Vagina (tissue), 2 donors: ENCODE results near the gene TEX51.

Experiments
- POLR2AphosphoS5 ChIP-seq, 2 donors: sonication (generic); formaldehyde crosslinking; IDR thresholded peaks; one replicate each; pipeline ENCODE4 v1.9.0; 2017; ENCODE audit warnings: antibody characterized with exemption in 2 of 2, mild to moderate bottlenecking in 2 of 2, low read depth in 1 of 2; ENCODE audit not compliant: insufficient read depth in 1 of 2
- TF ChIP-seq, protein P1 (sequence below), 3 experiments: fragments of 450-650 bp in 2 of 3; fragments of 200-600 bp in 1 of 3; sonication (generic) in 1 of 3; IDR thresholded peaks; one replicate each; pipeline ENCODE4 v1.5.1; 2017 to 2019; ENCODE audit warnings: antibody characterized with exemption in 3 of 3, mild to moderate bottlenecking in 2 of 3, moderate library complexity in 2 of 3

DNA sequence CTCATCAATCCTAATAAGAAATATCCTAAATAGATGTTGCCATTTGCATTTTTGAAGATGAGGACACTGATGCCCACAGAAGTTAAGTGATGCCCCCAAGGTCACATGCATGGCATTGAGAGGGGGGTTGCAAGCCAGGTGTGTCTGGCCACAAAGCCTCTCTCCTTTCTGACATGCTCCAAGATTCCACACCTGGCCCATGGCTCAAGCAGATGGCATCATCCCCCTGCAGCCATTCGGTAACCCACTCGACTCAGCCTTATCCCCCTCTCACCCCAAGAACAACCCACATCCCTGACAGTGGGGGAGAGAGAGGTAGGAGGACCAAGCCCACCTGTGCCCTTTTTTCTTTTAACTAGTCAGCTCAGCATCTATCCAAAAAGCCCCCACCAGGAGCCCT, 16.5 kb upstream of the TEX51 start:
- TF ChIP-seq, protein P1, sequence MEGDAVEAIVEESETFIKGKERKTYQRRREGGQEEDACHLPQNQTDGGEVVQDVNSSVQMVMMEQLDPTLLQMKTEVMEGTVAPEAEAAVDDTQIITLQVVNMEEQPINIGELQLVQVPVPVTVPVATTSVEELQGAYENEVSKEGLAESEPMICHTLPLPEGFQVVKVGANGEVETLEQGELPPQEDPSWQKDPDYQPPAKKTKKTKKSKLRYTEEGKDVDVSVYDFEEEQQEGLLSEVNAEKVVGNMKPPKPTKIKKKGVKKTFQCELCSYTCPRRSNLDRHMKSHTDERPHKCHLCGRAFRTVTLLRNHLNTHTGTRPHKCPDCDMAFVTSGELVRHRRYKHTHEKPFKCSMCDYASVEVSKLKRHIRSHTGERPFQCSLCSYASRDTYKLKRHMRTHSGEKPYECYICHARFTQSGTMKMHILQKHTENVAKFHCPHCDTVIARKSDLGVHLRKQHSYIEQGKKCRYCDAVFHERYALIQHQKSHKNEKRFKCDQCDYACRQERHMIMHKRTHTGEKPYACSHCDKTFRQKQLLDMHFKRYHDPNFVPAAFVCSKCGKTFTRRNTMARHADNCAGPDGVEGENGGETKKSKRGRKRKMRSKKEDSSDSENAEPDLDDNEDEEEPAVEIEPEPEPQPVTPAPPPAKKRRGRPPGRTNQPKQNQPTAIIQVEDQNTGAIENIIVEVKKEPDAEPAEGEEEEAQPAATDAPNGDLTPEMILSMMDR (IDR thresholded peaks at IDR 0.05) = no peak
- TF ChIP-seq POLR2AphosphoS5 (IDR thresholded peaks at IDR 0.05; ENCODE audit: insufficient read depth in 1 of 2, low read depth in 1 of 2) = no peak
